Activated naive CD4-positive, alpha-beta T cell treated with anti-CD3 and anti-CD28 coated beads for 36 hours (primary cell): Measurements from ENCODE around the gene ARCN1. TPM values are rescaled to one million over a fixed set of nuclear protein-coding genes. Genes with fewer than 3 reads are reported as not detected.
A peak's percentile ranks its signal among the peaks of the same experiment; 100 is the strongest.
"Not testable (repeated sequence)": the region's sequence is repeated elsewhere in the genome, so short reads cannot be mapped to it uniquely, and the experiment has no call there.

Experiments
- CTCF ChIA-PET: fragments of 350-600 bp; sonication (Branson Sonifier 250); formaldehyde crosslinking; loops from one replicate; lab custom pipeline; 2021; ENCODE audit warnings: antibody characterized with exemption; lab: Charles Lee
- DNase-seq: peaks from one replicate; pipeline ENCODE4 v3.0.0-alpha.2; 2020
- H3K27ac Mint-ChIP-seq: one replicate; pipeline ENCODE4 v1.8.0; 2021; ENCODE audit warnings: mild to moderate bottlenecking, mixed read lengths
- H3K27me3 Mint-ChIP-seq: one replicate; pipeline ENCODE4 v1.8.0; 2021; ENCODE audit warnings: low read depth, mixed read lengths
- H3K36me3 Mint-ChIP-seq: one replicate; pipeline ENCODE4 v1.8.0; 2021; ENCODE audit warnings: low read depth, mixed read lengths
- H3K4me1 Mint-ChIP-seq: one replicate; pipeline ENCODE4 v1.8.0; 2021; ENCODE audit warnings: low read depth, mixed read lengths
- H3K4me3 Mint-ChIP-seq: one replicate; pipeline ENCODE4 v1.8.0; 2021; ENCODE audit warnings: mild to moderate bottlenecking, moderate library complexity, mixed read lengths
- H3K9me3 Mint-ChIP-seq: one replicate; pipeline ENCODE4 v1.8.0; 2021; ENCODE audit warnings: mixed read lengths
- intact Hi-C: fragments of 100-400 bp; cut with micrococcal nuclease; formaldehyde crosslinking; loops from one replicate; pipeline ENCODE4 v1.15.1; 2023
- total RNA-seq, 2 experiments: library from RNA; stranded (reverse); gene quantifications; one replicate each; pipeline ENCODE4 v1.2.3, GENCODE V29; 2021

Gene ARCN1
- total RNA-seq, 2 experiments from 2014 or later = 159 to 174 TPM

DNA sequence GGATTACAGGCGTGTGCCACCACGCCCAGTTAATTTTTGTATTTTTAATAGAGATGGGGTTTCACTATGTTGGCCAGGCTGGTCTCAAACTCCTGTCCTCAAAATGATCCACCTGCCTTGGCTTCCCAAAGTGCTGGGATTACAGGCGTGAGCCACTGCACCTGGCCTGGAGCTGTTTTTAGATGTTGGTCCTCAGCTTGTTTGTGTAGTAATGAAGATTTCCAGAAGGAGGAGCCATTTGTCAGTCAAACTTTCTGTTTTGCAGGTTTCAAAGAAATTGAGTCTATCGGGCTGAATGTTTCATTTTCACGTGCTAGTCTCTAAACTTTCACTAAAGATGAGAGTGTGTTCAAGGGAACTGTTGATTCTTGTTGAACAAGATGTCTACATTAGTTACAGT is 22.8 kb downstream of the ARCN1 start:
- peak; percentile 28 for DNase-seq
- H3K27me3 Mint-ChIP-seq, H3K4me3 Mint-ChIP-seq, H3K9me3 Mint-ChIP-seq: not testable (repeated sequence)
- intact Hi-C loops = loop anchor here (1.0 to 2.0 kb wide), 3 partner anchors 16 to 362 kb away; partner anchors contain the start of gene UPK2
- Mint-ChIP-seq H3K36me3 (peaks cover 37% of the 10 kb centered on the region), H3K27ac (peak overlapping the region; percentile 71), H3K4me1 (peaks cover 15% of the 10 kb centered on the region)
- CTCF ChIA-PET = interaction anchor here (0.6 to 6.5 kb wide), 16 partner anchors 10 to 367 kb away, joined by 3 to 106 read pairs (median 5); partner anchors contain the start of gene PHLDB1

GRCh38 chr11:118596224-118597146 is 24.3 kb downstream of the ARCN1 start:
- H3K4me3 Mint-ChIP-seq = no peak overlapping the region
- H3K4me1 Mint-ChIP-seq = peaks cover 15% of the 10 kb centered on the region
- peak overlapping the region; percentile 55 for H3K27ac Mint-ChIP-seq
- peaks cover 37% of the 10 kb centered on the region for H3K36me3 Mint-ChIP-seq
- CTCF ChIA-PET = interaction anchor here (0.6 to 6.5 kb wide), 3 partner anchors 15 to 65 kb away, joined by 3 to 106 read pairs (median 14); no protein-coding TSS in a partner anchor
- intact Hi-C loops = no loop called here
- no peak for DNase-seq
- H3K9me3 Mint-ChIP-seq = no peaks in the 10 kb centered on the region
- no peaks in the 10 kb centered on the region for H3K27me3 Mint-ChIP-seq

DNA sequence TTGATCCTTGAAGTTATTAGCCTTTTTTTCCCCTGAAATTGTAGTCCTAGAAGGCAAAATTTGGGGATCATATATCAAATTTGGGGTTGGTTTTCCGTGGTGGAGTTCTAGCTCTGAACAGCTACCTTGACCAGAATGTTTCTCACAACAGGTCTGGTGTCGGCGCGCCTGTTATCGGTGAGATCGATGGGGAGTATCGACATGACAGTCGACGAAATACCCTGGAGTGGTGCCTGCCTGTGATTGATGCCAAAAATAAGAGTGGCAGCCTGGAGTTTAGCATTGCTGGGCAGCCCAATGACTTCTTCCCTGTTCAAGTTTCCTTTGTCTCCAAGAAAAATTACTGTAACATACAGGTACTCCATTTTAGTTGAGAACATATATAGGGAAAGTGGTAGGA is 25.3 kb downstream of the ARCN1 start:
- peaks cover 44% of the 10 kb centered on the region for H3K36me3 Mint-ChIP-seq

GRCh38 chr11:118602331-118602730 is 30.1 kb downstream of the ARCN1 start:
- Mint-ChIP-seq H3K4me1 (no peaks in the 10 kb centered on the region), H3K27ac (no peak overlapping the region), H3K36me3 (peaks cover 27% of the 10 kb centered on the region), H3K27me3 (peaks cover 2% of the 10 kb centered on the region), H3K9me3 (no peaks in the 10 kb centered on the region), H3K4me3 (no peak overlapping the region)
- intact Hi-C loops = no loop called here
- no peak for DNase-seq
- CTCF ChIA-PET = interaction anchor here (0.7 to 1.6 kb wide), 3 partner anchors 9 to 87 kb away, joined by 3 to 5 read pairs (median 3); no protein-coding TSS in a partner anchor

More for the DNA sequence above, 25.3 kb downstream of the ARCN1 start:
- intact Hi-C loops = no loop called here
- no peaks in the 10 kb centered on the region for H3K27me3 Mint-ChIP-seq
- H3K9me3 Mint-ChIP-seq = no peaks in the 10 kb centered on the region
- H3K4me1 Mint-ChIP-seq = peaks cover 15% of the 10 kb centered on the region
- H3K27ac Mint-ChIP-seq = no peak overlapping the region
- CTCF ChIA-PET = interaction anchor here (0.6 to 0.9 kb wide), 3 partner anchors 9 to 823 kb away, joined by 3 to 4 read pairs (median 3); no protein-coding TSS in a partner anchor
- no peak for DNase-seq
- no peak overlapping the region for H3K4me3 Mint-ChIP-seq

DNA sequence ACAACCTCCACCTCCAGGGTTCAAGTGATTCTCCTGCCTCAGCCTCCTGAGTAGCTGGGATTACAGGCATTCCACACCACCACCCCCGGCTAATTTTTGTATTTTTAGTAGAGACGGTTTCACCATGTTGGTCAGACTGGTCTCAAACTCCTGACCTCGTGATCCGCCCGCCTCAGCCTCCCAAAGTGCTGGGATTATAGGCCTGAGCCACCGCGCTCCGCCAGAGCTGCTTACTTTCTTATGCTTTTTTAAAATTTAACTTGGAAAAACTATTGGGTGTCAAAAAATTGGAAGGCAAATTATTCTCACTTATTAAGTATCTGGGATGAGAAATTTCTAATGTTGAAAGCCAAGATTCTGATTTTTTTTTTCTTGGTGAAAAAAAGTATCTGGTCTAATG is 31.5 kb downstream of the ARCN1 start:
- H3K4me3 Mint-ChIP-seq, H3K27me3 Mint-ChIP-seq, DNase-seq, H3K9me3 Mint-ChIP-seq, H3K4me1 Mint-ChIP-seq, H3K27ac Mint-ChIP-seq, intact Hi-C loops: not testable (repeated sequence)
- peaks cover 21% of the 10 kb centered on the region for H3K36me3 Mint-ChIP-seq
- CTCF ChIA-PET = interaction anchor here (0.6 to 5.0 kb wide), 7 partner anchors 8 to 412 kb away, joined by 3 to 41 read pairs (median 3); no protein-coding TSS in a partner anchor

GRCh38 chr11:118604566-118604965 is 32.4 kb downstream of the ARCN1 start:
- intact Hi-C loops = no loop called here
- DNase-seq = no peak
- peaks cover 19% of the 10 kb centered on the region for H3K36me3 Mint-ChIP-seq
- peaks cover 11% of the 10 kb centered on the region for H3K4me1 Mint-ChIP-seq
- H3K9me3 Mint-ChIP-seq = no peaks in the 10 kb centered on the region
- peaks cover 12% of the 10 kb centered on the region for H3K27me3 Mint-ChIP-seq
- CTCF ChIA-PET = interaction anchor here (5.0 kb wide), 1 partner anchor 11 kb away, joined by 41 read pairs; no protein-coding TSS in a partner anchor
- no peak overlapping the region for H3K27ac Mint-ChIP-seq
- no peak overlapping the region for H3K4me3 Mint-ChIP-seq

GRCh38 chr11:118605116-118605867 is 33.1 kb downstream of the ARCN1 start:
- intact Hi-C loops = loop anchor here (5.0 kb wide), 1 partner anchor 458 kb away; no protein-coding TSS in a partner anchor
- CTCF ChIA-PET = interaction anchor here (0.5 to 5.0 kb wide), 3 partner anchors 12 to 434 kb away, joined by 3 to 41 read pairs (median 4); no protein-coding TSS in a partner anchor
- no peaks in the 10 kb centered on the region for H3K9me3 Mint-ChIP-seq
- H3K27me3 Mint-ChIP-seq = peaks cover 16% of the 10 kb centered on the region
- peaks cover 13% of the 10 kb centered on the region for H3K36me3 Mint-ChIP-seq
- H3K4me1 Mint-ChIP-seq = peaks cover 16% of the 10 kb centered on the region
- no peak overlapping the region for H3K4me3 Mint-ChIP-seq
- H3K27ac Mint-ChIP-seq = no peak overlapping the region
- DNase-seq = no peak

GRCh38 chr11:118606157-118606843 is 34.1 kb downstream of the ARCN1 start:
- Mint-ChIP-seq H3K9me3 (no peaks in the 10 kb centered on the region), H3K4me1 (peaks cover 19% of the 10 kb centered on the region), H3K27me3 (peaks cover 17% of the 10 kb centered on the region), H3K27ac (no peak overlapping the region), H3K4me3 (no peak overlapping the region), H3K36me3 (peaks cover 11% of the 10 kb centered on the region)
- no peak for DNase-seq
- CTCF ChIA-PET = interaction anchor here (0.7 to 5.0 kb wide), 5 partner anchors 13 to 435 kb away, joined by 3 to 41 read pairs (median 5); no protein-coding TSS in a partner anchor
- intact Hi-C loops = loop anchor here (5.0 kb wide), 1 partner anchor 459 kb away; no protein-coding TSS in a partner anchor

GRCh38 chr11:118606844-118607228 is 34.6 kb downstream of the ARCN1 start:
- CTCF ChIA-PET = interaction anchor here (0.7 to 5.0 kb wide), 5 partner anchors 12 to 435 kb away, joined by 3 to 41 read pairs (median 5); no protein-coding TSS in a partner anchor
- DNase-seq = no peak
- no peak overlapping the region for H3K27ac Mint-ChIP-seq
- H3K27me3 Mint-ChIP-seq = peaks cover 17% of the 10 kb centered on the region
- H3K36me3 Mint-ChIP-seq = peaks cover 7% of the 10 kb centered on the region
- H3K4me1 Mint-ChIP-seq = peaks cover 20% of the 10 kb centered on the region
- intact Hi-C loops = loop anchor here (5.0 kb wide), 1 partner anchor 460 kb away; no protein-coding TSS in a partner anchor
- H3K9me3 Mint-ChIP-seq = no peaks in the 10 kb centered on the region
- H3K4me3 Mint-ChIP-seq = peak overlapping the region; percentile 19

DNA sequence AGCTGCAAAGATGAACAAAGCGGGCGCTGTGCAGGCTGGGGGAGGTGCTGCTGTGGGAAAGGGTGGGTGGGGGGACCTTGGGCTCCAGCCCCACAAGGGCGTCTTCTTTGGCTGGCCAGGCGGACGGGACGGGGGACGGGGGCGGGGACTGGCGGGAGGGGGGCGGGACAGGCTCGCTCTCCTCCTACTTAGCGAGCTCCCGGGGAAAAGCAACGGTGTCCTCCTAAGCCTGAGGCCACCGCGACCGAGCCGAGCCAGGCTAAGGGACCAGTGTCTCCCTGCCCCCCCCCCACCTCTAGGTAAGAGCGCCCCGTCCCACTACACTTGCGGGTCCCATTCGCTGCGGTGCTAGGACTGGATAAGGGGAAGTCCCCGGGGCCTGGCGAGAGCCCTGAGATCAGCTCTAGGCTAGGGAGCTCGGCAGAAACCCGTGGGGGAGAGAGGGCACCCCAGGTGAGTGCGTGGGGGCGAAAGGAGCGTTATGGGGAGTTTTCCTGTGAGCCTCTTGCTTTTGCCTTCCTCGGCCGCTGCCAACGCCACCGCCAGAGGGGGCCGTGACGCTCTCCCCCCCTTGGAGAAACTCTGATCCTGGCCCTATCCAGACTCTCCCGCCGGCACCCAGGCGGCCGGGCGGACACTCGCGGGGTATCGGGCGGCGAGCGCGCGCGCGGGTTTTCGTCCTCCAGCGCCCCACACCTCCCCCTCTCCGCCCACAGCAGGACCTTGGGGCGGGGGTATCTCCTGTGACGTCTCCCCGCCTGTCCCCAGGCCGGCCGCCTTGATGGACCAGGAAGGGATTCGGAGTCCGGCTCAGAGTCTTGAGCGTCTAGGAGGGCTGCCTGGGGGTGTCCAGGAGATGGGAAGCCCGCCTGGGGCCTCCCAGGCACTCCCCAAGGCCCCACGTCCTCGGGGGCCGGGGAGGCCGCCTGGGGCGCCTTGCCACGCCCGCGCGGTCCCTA is 35.5 kb downstream of the ARCN1 start, which contains the start of gene PHLDB1:
Gene PHLDB1 (plus strand): TSS at position 215 of the 959 bp plus-strand sequence. CDS start 6,222 bp downstream, outside the sequence.
- Mint-ChIP-seq H3K4me3 (peak within 1 kb of the TSS; percentile 81), H3K27me3 (peaks cover 17% of the 10 kb centered on the region), H3K4me1 (peaks cover 20% of the 10 kb centered on the region), H3K27ac (no peak within 1 kb of the TSS), H3K36me3 (peaks cover 2% of the 10 kb centered on the region), H3K9me3 (no peaks in the 10 kb centered on the region)
- CTCF ChIA-PET = interaction anchor here (0.6 to 7.3 kb wide), 11 partner anchors 8 to 89 kb away, joined by 3 to 106 read pairs (median 4); no protein-coding TSS in a partner anchor
- intact Hi-C loops = loop anchor here (5.0 kb wide), 1 partner anchor 460 kb away; no protein-coding TSS in a partner anchor
- DNase-seq = peak; percentile 45
